ENCODE measurements around the gene TEDC2. TPM values are rescaled to one million over a fixed set of nuclear protein-coding genes. Genes with fewer than 3 reads are reported as not detected.

The TEDC2 gene
- total RNA-seq, 1 experiment from 2014 or later = 48.5 TPM

DNA sequence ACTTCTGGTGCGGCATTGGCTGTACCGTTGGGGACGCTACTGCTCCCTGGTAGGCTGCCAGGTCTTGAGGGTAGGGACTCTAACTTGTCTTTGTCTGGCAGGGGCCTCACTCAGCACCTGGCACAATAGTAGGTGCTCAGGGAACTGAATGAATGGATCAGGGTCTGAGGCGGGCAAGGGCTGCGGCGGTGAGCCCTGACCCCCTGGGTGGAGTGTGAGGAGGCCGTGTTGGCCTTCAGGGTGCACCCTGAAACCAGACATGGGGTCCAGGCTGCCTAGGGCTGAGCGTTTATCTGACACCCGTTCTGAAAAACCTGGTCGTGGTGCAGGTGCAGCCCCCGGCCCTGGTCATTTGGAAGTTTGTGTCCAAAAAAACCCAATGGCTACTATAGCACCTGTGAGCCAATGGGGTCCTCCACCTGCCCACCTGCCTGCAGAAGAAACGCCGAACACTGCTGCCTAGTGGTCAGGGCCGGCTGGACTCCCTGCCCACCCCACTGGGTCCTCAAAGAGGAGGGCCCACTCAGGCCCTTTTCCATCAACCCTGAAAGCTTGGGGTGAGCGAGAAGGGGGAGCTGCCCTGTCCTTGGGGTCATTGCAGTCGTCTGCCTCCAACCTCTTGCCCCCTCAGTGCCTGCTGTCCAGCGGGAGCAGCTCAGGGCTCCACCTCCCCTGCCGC is 49.0 kb downstream of the TEDC2 start:
- no peak for DNase-seq (ENCODE audit: low spot score)
- intact Hi-C loops (cut with micrococcal nuclease; ENCODE audit: unreplicated experiment) = loop anchor here (10.0 kb wide), 1 partner anchor 244 kb away; the partner anchor contains the start of gene RNPS1
- peaks cover 7% of the 10 kb centered on the region for H3K4me1 ChIP-seq (ENCODE audit: insufficient read depth, low read length, poor library complexity, severe bottlenecking)
- no peaks in the 10 kb centered on the region for H3K9me3 ChIP-seq (ENCODE audit: low read depth, low read length, poor library complexity, severe bottlenecking)
- no peak overlapping the region for H3K4me3 ChIP-seq (ENCODE audit: low read depth, low read length, poor library complexity, severe bottlenecking)
- ChIA-PET CTCF (no interaction called here), POLR2A (ENCODE audit: low non-redundant PET) (no interaction called here)
- BruUV-seq (replicated peaks) = no TSS peak
- no peak overlapping the region for H3K27ac ChIP-seq (ENCODE audit: low read depth, low read length, poor library complexity, severe bottlenecking)
- H3K36me3 ChIP-seq (ENCODE audit: insufficient read depth, low read length, poor library complexity, severe bottlenecking) = no peaks in the 10 kb centered on the region
- no peaks in the 10 kb centered on the region for H3K27me3 ChIP-seq (replicated peaks; ENCODE audit: insufficient read depth, low read depth, low read length, poor library complexity)
- TF ChIP-seq EZH2 (IDR thresholded peaks at IDR 0.05; ENCODE audit: borderline replicate concordance, low read depth, low read length, poor library complexity, severe bottlenecking) (no peak), CTCF (conservative IDR thresholded peaks at IDR 0.05; ENCODE audit: low read depth, low read length) (no peak)

- no peak overlapping the region for H3K4me3 ChIP-seq (ENCODE audit: low read depth, low read length, poor library complexity, severe bottlenecking)
- DNase-seq (ENCODE audit: low spot score) = no peak
- peaks cover 15% of the 10 kb centered on the region for H3K4me1 ChIP-seq (ENCODE audit: insufficient read depth, low read length, poor library complexity, severe bottlenecking)
- ChIA-PET POLR2A (ENCODE audit: low non-redundant PET) (no interaction called here), CTCF (interaction anchor here (0.6 to 1.0 kb wide), 2 partner anchors 10 kb away, joined by 3 to 6 read pairs; no protein-coding TSS in a partner anchor)
- BruUV-seq (replicated peaks) = no TSS peak
- no peaks in the 10 kb centered on the region for H3K36me3 ChIP-seq (ENCODE audit: insufficient read depth, low read length, poor library complexity, severe bottlenecking)
- no peak overlapping the region for H3K27ac ChIP-seq (ENCODE audit: low read depth, low read length, poor library complexity, severe bottlenecking)
- intact Hi-C loops (cut with micrococcal nuclease; ENCODE audit: unreplicated experiment) = no loop called here
- TF ChIP-seq EZH2 (IDR thresholded peaks at IDR 0.05; ENCODE audit: borderline replicate concordance, low read depth, low read length, poor library complexity, severe bottlenecking) = no peak
- TF ChIP-seq CTCF (conservative IDR thresholded peaks at IDR 0.05; ENCODE audit: low read depth, low read length) = no peak
- no peaks in the 10 kb centered on the region for H3K9me3 ChIP-seq (ENCODE audit: low read depth, low read length, poor library complexity, severe bottlenecking)
- no peaks in the 10 kb centered on the region for H3K27me3 ChIP-seq (replicated peaks; ENCODE audit: insufficient read depth, low read depth, low read length, poor library complexity)
These were observed 51.4 kb downstream of the TEDC2 start for GRCh38 chr16:2511128-2511800.

GRCh38 chr16:2511996-2512734 is 52.3 kb downstream of the TEDC2 start:
- DNase-seq (ENCODE audit: low spot score) = no peak
- H3K9me3 ChIP-seq (ENCODE audit: low read depth, low read length, poor library complexity, severe bottlenecking) = no peaks in the 10 kb centered on the region
- H3K4me1 ChIP-seq (ENCODE audit: insufficient read depth, low read length, poor library complexity, severe bottlenecking) = peaks cover 15% of the 10 kb centered on the region
- H3K4me3 ChIP-seq (ENCODE audit: low read depth, low read length, poor library complexity, severe bottlenecking) = no peak overlapping the region
- TF ChIP-seq EZH2 (IDR thresholded peaks at IDR 0.05; ENCODE audit: borderline replicate concordance, low read depth, low read length, poor library complexity, severe bottlenecking) = no peak
- no peak for TF ChIP-seq CTCF (conservative IDR thresholded peaks at IDR 0.05; ENCODE audit: low read depth, low read length)
- CTCF ChIA-PET = interaction anchor here (1.0 kb wide), 1 partner anchor 11 kb away, joined by 6 read pairs; no protein-coding TSS in a partner anchor
- POLR2A ChIA-PET (ENCODE audit: low non-redundant PET) = interaction anchor here (0.6 kb wide), 1 partner anchor 105 kb away, joined by 3 read pairs; no protein-coding TSS in a partner anchor
- no peaks in the 10 kb centered on the region for H3K27me3 ChIP-seq (replicated peaks; ENCODE audit: insufficient read depth, low read depth, low read length, poor library complexity)
- no peaks in the 10 kb centered on the region for H3K36me3 ChIP-seq (ENCODE audit: insufficient read depth, low read length, poor library complexity, severe bottlenecking)
- intact Hi-C loops (cut with micrococcal nuclease; ENCODE audit: unreplicated experiment) = no loop called here
- H3K27ac ChIP-seq (ENCODE audit: low read depth, low read length, poor library complexity, severe bottlenecking) = no peak overlapping the region
- BruUV-seq (replicated peaks) = no TSS peak
